Liver (tissue), 9 donors: ENCODE data around the gene CASQ1. TPM values are rescaled to one million over a fixed set of nuclear protein-coding genes. Genes with fewer than 3 reads are reported as not detected.

Experiments
- DNase-seq: peaks from one replicate; pipeline ENCODE4 v3.0.0-alpha.2; 2017; ENCODE audit warnings: low spot score
- H3K27ac ChIP-seq, 2 donors: one replicate each; pipeline ENCODE4 v1.7.0; 2013; ENCODE audit warnings: inconsistent platforms in 2 of 2, low read length in 2 of 2, control low read depth in 1 of 2, low read depth in 1 of 2, mild to moderate bottlenecking in 1 of 2
- H3K27me3 ChIP-seq, 4 donors: one replicate each; pipeline versions ENCODE4 v1.6.1 to v1.7.0; 2013; ENCODE audit warnings: low read length in 3 of 4, inconsistent platforms in 1 of 4, mild to moderate bottlenecking in 1 of 4, moderate library complexity in 1 of 4; ENCODE audit not compliant: control insufficient read depth in 4 of 4, insufficient read depth in 4 of 4
- H3K36me3 ChIP-seq, 4 donors: one replicate each; pipeline versions ENCODE4 v1.6.1 to v1.7.0; 2013; ENCODE audit warnings: low read length in 3 of 4, mild to moderate bottlenecking in 3 of 4, low read depth in 1 of 4, moderate library complexity in 1 of 4; ENCODE audit not compliant: control insufficient read depth in 4 of 4, insufficient read depth in 3 of 4
- H3K4me1 ChIP-seq, 4 donors: one replicate each; pipeline versions ENCODE4 v1.6.1 to v1.7.0; 2013; ENCODE audit warnings: low read length in 3 of 4, mild to moderate bottlenecking in 3 of 4, moderate library complexity in 1 of 4; ENCODE audit not compliant: control insufficient read depth in 4 of 4, insufficient read depth in 4 of 4
- H3K4me3 ChIP-seq, 3 donors: one replicate each; pipeline versions ENCODE4 v1.6.1 to v1.7.0; 2013; ENCODE audit warnings: low read length in 3 of 3, control low read depth in 1 of 3, low read depth in 1 of 3, mild to moderate bottlenecking in 1 of 3
- H3K9ac ChIP-seq, 2 donors: one replicate each; pipeline ENCODE4 v1.7.0; 2013; ENCODE audit warnings: low read length in 2 of 2, mild to moderate bottlenecking in 2 of 2, moderate library complexity in 2 of 2, control low read depth in 1 of 2, low read depth in 1 of 2
- H3K9me3 ChIP-seq, 4 donors: one replicate each; pipeline versions ENCODE4 v1.6.1 to v1.7.0; 2013; ENCODE audit warnings: low read length in 3 of 4; ENCODE audit not compliant: control insufficient read depth in 4 of 4
- ATF3 ChIP-seq: IDR thresholded peaks from 2 replicates; pipeline ENCODE4 v1.6.1; 2016; ENCODE audit warnings: antibody characterized with exemption
- EGR1 ChIP-seq, 2 donors: IDR thresholded peaks; 2 replicates each; pipeline ENCODE4 v1.6.1; 2016 to 2018; ENCODE audit warnings: antibody characterized with exemption in 2 of 2, low read depth in 2 of 2
- GABPA ChIP-seq, 2 donors: IDR thresholded peaks in 1 of 2; conservative IDR thresholded peaks in 1 of 2; 2 replicates each; pipeline ENCODE4 v1.6.1; 2016; ENCODE audit warnings: antibody characterized with exemption in 2 of 2, mild to moderate bottlenecking in 1 of 2, moderate library complexity in 1 of 2
- HNF4A ChIP-seq, 2 donors: conservative IDR thresholded peaks; 2 replicates each; pipeline ENCODE4 v1.6.1; 2016; ENCODE audit warnings: antibody characterized with exemption in 2 of 2, mild to moderate bottlenecking in 2 of 2
- HNF4G ChIP-seq: IDR thresholded peaks from 2 replicates; pipeline ENCODE4 v1.6.1; 2016; ENCODE audit warnings: antibody characterized with exemption
- JUND ChIP-seq, 2 donors: IDR thresholded peaks; 2 replicates each; pipeline ENCODE4 v1.6.1; 2016; ENCODE audit warnings: antibody characterized with exemption in 2 of 2
- RAD21 ChIP-seq, 2 donors: IDR thresholded peaks; 2 replicates each; pipeline ENCODE4 v1.6.1; 2016; ENCODE audit warnings: antibody characterized with exemption in 2 of 2, mild to moderate bottlenecking in 2 of 2
- RXRA ChIP-seq, 2 donors: IDR thresholded peaks; 2 replicates each; pipeline ENCODE4 v1.6.1; 2017 to 2018; ENCODE audit warnings: antibody characterized with exemption in 2 of 2, mild to moderate bottlenecking in 1 of 2
- YY1 ChIP-seq: IDR thresholded peaks from 2 replicates; pipeline ENCODE4 v1.6.1; 2016; ENCODE audit warnings: antibody characterized with exemption, mild to moderate bottlenecking
- WGBS: extraction: QIAGEN DNeasy Blood & Tissue Kit; methylation state at CpG from one replicate; pipeline ENCODE4 v1.1.7; 2013; 5-methylcytosine and 5-hydroxymethylcytosine counted together
- polyA plus RNA-seq, 2 donors: library from polyadenylated mRNA; stranded (reverse) in 1 of 2; unstranded in 1 of 2; fragments of 200-250 nt in 1 of 2; fragments of >200 nt in 1 of 2; fragmentation: Nextera tagmentation in 1 of 2; extraction: Ambion mirVana in 1 of 2; gene quantifications; one replicate each; pipeline versions ENCODE4 v1.2.1 to v1.2.3, GENCODE V29; 2013 to 2015
- total RNA-seq, 2 donors: library from RNA; depleted of rRNA; stranded (reverse); fragments of >200 nt; gene quantifications; one replicate each; pipeline ENCODE4 v1.2.3, GENCODE V29; 2014
- donor health status: healthy.
- donor health status: healthy.
- donor health status: healthy.
- donor health status: healthy.
- donor health status: healthy.

Gene CASQ1
- total and polyA plus RNA-seq, 4 donors, result not detected

- WGBS, result 79% methylated on average over 1 of the region's 1 CpG
- H3K36me3 ChIP-seq, result peaks cover 0 to 2% (median under 1%) of the 10 kb centered on the region in 4 donors
- no peaks in the 10 kb centered on the region for H3K9me3 ChIP-seq
- peaks cover 3 to 59% (median 53%) of the 10 kb centered on the region in 4 donors for H3K4me1 ChIP-seq
- peak; percentile 21 to 24 for TF ChIP-seq RXRA (IDR thresholded peaks at IDR 0.05)
- no peak for TF ChIP-seq EGR1 (IDR thresholded peaks at IDR 0.05; ENCODE audit: low read depth in 2 of 2)
- peak in 1 of 2 donors; percentile 36 for TF ChIP-seq JUND (IDR thresholded peaks at IDR 0.05)
- TF ChIP-seq HNF4A (conservative IDR thresholded peaks at IDR 0.05), result peak; percentile 43
- no peak for TF ChIP-seq HNF4G
- peak in 1 of 2 donors; percentile 5 for TF ChIP-seq RAD21 (IDR thresholded peaks at IDR 0.05)
- peak; percentile 13 for TF ChIP-seq ATF3
- TF ChIP-seq YY1, result peak; percentile 91
- H3K27ac ChIP-seq, result peak overlapping the region in 1 of 2 donors; percentile 48
- H3K9ac ChIP-seq, result no peak overlapping the region
- H3K27me3 ChIP-seq, result no peaks in the 10 kb centered on the region
- DNase-seq, result no peak
- no peak overlapping the region for H3K4me3 ChIP-seq
These were observed 56.7 kb downstream of the CASQ1 start for GRCh38 chr1:160247053-160247452.

- no peaks in the 10 kb centered on the region for H3K27me3 ChIP-seq
- H3K4me3 ChIP-seq, result no peak overlapping the region
- H3K36me3 ChIP-seq, result peaks cover 0 to 4% (median 2%) of the 10 kb centered on the region in 4 donors
- no peak overlapping the region for H3K9ac ChIP-seq
- TF ChIP-seq HNF4A (conservative IDR thresholded peaks at IDR 0.05), result peak; percentile 79 to 90
- TF ChIP-seq RXRA (IDR thresholded peaks at IDR 0.05), result peak in 1 of 2 donors; percentile 38
- no peak for TF ChIP-seq GABPA (IDR thresholded peaks at IDR 0.05 in 1 of 2, conservative IDR thresholded peaks at IDR 0.05 in 1 of 2)
- H3K9me3 ChIP-seq, result no peaks in the 10 kb centered on the region
- no peak for DNase-seq
- H3K27ac ChIP-seq, result peak overlapping the region; percentile 9 to 57
- H3K4me1 ChIP-seq, result peaks cover 3 to 41% (median 34%) of the 10 kb centered on the region in 4 donors
These were observed 60.6 kb downstream of the CASQ1 start for GRCh38 chr1:160251011-160251410.

Other genes with a start within 250 kb of the CASQ1 start
- gene IGSF9, start 245.0 kb upstream of the CASQ1 start, total RNA-seq, result 10 to 100 TPM in 1 of 2 donors, under 1 TPM in 1; 0.14 to 18.2 TPM
- 10 to 100 TPM; 14.0 to 21.3 TPM for gene IGSF9, start 245.0 kb upstream of the CASQ1 start, polyA plus RNA-seq
- gene SLAMF9, start 236.3 kb upstream of the CASQ1 start, total RNA-seq, result under 1 TPM in 1 of 2 donors, not detected in 1; 0.25 TPM
- gene SLAMF9, start 236.3 kb upstream of the CASQ1 start, polyA plus RNA-seq, result under 1 TPM; 0.64 to 0.68 TPM
- gene PIGM, start 158.6 kb upstream of the CASQ1 start, total RNA-seq, result 1 to 10 TPM; 3.5 to 3.8 TPM
- 1 to 10 TPM; 2.9 to 4.2 TPM for gene PIGM, start 158.6 kb upstream of the CASQ1 start, polyA plus RNA-seq
- 1 to 10 TPM in 1 of 2 donors, under 1 TPM in 1; 0.50 to 1.6 TPM for gene KCNJ10, start 120.4 kb upstream of the CASQ1 start, total RNA-seq
- under 1 TPM; 0.48 to 0.53 TPM for gene KCNJ10, start 120.4 kb upstream of the CASQ1 start, polyA plus RNA-seq
- not detected for gene KCNJ9, start 109.0 kb upstream of the CASQ1 start, total RNA-seq
- gene KCNJ9, start 109.0 kb upstream of the CASQ1 start, polyA plus RNA-seq, result not detected
- gene IGSF8, start 92.0 kb upstream of the CASQ1 start, total RNA-seq, result 10 to 100 TPM in 1 of 2 donors, 1 to 10 TPM in 1; 9.8 to 24.3 TPM
- 10 to 100 TPM; 17.5 to 23.0 TPM for gene IGSF8, start 92.0 kb upstream of the CASQ1 start, polyA plus RNA-seq
- 1 to 10 TPM in 1 of 2 donors, under 1 TPM in 1; 0.09 to 1.5 TPM for gene ATP1A2, start 74.8 kb upstream of the CASQ1 start, total RNA-seq
- gene ATP1A2, start 74.8 kb upstream of the CASQ1 start, polyA plus RNA-seq, result under 1 TPM; 0.21 to 0.37 TPM
- gene ATP1A4, start 39.0 kb upstream of the CASQ1 start, total RNA-seq, result not detected
- gene ATP1A4, start 39.0 kb upstream of the CASQ1 start, polyA plus RNA-seq, result not detected
- gene PEA15, start 14.8 kb downstream of the CASQ1 start, total RNA-seq, result 10 to 100 TPM; 10.3 to 11.9 TPM
- 10 to 100 TPM in 1 of 2 donors, 1 to 10 TPM in 1; 8.1 to 44.5 TPM for gene PEA15, start 14.8 kb downstream of the CASQ1 start, polyA plus RNA-seq
- 100 to 1,000 TPM in 1 of 2 donors, 10 to 100 TPM in 1; 80.3 to 199 TPM for gene DCAF8, start 72.0 kb downstream of the CASQ1 start, total RNA-seq
- 100 to 1,000 TPM in 1 of 2 donors, 10 to 100 TPM in 1; 84.5 to 120 TPM for gene DCAF8, start 72.0 kb downstream of the CASQ1 start, polyA plus RNA-seq
- 10 to 100 TPM; 24.8 to 73.9 TPM for gene PEX19, start 94.6 kb downstream of the CASQ1 start, total RNA-seq
- 10 to 100 TPM; 33.3 to 54.1 TPM for gene PEX19, start 94.6 kb downstream of the CASQ1 start, polyA plus RNA-seq
- gene COPA, start 152.7 kb downstream of the CASQ1 start, total RNA-seq, result 100 to 1,000 TPM in 1 of 2 donors, 10 to 100 TPM in 1; 92.7 to 145 TPM
- gene COPA, start 152.7 kb downstream of the CASQ1 start, polyA plus RNA-seq, result 10 to 100 TPM; 46.8 to 59.1 TPM
- gene NCSTN, start 152.8 kb downstream of the CASQ1 start, total RNA-seq, result 10 to 100 TPM; 36.1 to 44.6 TPM
- 10 to 100 TPM; 32.2 to 39.0 TPM for gene NCSTN, start 152.8 kb downstream of the CASQ1 start, polyA plus RNA-seq
- under 1 TPM in 1 of 2 donors, not detected in 1; 0.08 TPM for gene NHLH1, start 176.5 kb downstream of the CASQ1 start, total RNA-seq
- gene NHLH1, start 176.5 kb downstream of the CASQ1 start, polyA plus RNA-seq, result not detected
- 1 to 10 TPM in 1 of 2 donors, under 1 TPM in 1; 0.17 to 1.4 TPM for gene VANGL2, start 210.0 kb downstream of the CASQ1 start, total RNA-seq
- under 1 TPM; 0.07 to 0.08 TPM for gene VANGL2, start 210.0 kb downstream of the CASQ1 start, polyA plus RNA-seq